NB4 (cell line): ENCODE results near the gene MESD.

Source experiments
- POLR2A ChIP-seq: IDR thresholded peaks from 2 replicates; pipeline ENCODE4 v1.6.1; 2011; ENCODE audit warnings: mild to moderate bottlenecking; ENCODE audit not compliant: insufficient read length; ENCODE audit errors: extremely low read depth
- TF ChIP-seq, protein P1 (sequence below): IDR thresholded peaks from one replicate; pipeline ENCODE4 v1.5.1; 2012; ENCODE audit warnings: low read depth, low read length
- TF ChIP-seq, protein P2 (sequence below): IDR thresholded peaks from 2 replicates; pipeline ENCODE4 v1.6.1; 2011; ENCODE audit warnings: low read depth, low read length

- TF ChIP-seq, protein P1, sequence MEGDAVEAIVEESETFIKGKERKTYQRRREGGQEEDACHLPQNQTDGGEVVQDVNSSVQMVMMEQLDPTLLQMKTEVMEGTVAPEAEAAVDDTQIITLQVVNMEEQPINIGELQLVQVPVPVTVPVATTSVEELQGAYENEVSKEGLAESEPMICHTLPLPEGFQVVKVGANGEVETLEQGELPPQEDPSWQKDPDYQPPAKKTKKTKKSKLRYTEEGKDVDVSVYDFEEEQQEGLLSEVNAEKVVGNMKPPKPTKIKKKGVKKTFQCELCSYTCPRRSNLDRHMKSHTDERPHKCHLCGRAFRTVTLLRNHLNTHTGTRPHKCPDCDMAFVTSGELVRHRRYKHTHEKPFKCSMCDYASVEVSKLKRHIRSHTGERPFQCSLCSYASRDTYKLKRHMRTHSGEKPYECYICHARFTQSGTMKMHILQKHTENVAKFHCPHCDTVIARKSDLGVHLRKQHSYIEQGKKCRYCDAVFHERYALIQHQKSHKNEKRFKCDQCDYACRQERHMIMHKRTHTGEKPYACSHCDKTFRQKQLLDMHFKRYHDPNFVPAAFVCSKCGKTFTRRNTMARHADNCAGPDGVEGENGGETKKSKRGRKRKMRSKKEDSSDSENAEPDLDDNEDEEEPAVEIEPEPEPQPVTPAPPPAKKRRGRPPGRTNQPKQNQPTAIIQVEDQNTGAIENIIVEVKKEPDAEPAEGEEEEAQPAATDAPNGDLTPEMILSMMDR = no peak
- no peak for TF ChIP-seq POLR2A
- TF ChIP-seq, protein P2, sequence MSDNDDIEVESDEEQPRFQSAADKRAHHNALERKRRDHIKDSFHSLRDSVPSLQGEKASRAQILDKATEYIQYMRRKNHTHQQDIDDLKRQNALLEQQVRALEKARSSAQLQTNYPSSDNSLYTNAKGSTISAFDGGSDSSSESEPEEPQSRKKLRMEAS = no peak
Observed at GRCh38 chr15:81032818-81033217, 43.2 kb upstream of the MESD start.
